NT2/D1 (cell line): ENCODE data around the gene CNIH3.

Experiments used
- SUZ12 ChIP-seq: IDR thresholded peaks from 2 replicates; pipeline ENCODE4 v1.6.1; 2011; ENCODE audit not compliant: insufficient read length, insufficient read depth; ENCODE audit errors: extremely low read depth
- YY1 ChIP-seq: IDR thresholded peaks from 2 replicates; pipeline ENCODE4 v1.6.1; 2011; ENCODE audit not compliant: insufficient read length, insufficient read depth
- ZNF274 ChIP-seq: IDR thresholded peaks from 2 replicates; pipeline ENCODE4 v1.6.1; 2011; ENCODE audit warnings: mild to moderate bottlenecking, low read depth, low read length

GRCh38 chr1:224675590-224675989 lies 59.5 kb downstream of the CNIH3 start:
- TF ChIP-seq SUZ12 (no peak), YY1 (no peak), ZNF274 (no peak)
